ENCODE data around the gene GRIK5.

DNA sequence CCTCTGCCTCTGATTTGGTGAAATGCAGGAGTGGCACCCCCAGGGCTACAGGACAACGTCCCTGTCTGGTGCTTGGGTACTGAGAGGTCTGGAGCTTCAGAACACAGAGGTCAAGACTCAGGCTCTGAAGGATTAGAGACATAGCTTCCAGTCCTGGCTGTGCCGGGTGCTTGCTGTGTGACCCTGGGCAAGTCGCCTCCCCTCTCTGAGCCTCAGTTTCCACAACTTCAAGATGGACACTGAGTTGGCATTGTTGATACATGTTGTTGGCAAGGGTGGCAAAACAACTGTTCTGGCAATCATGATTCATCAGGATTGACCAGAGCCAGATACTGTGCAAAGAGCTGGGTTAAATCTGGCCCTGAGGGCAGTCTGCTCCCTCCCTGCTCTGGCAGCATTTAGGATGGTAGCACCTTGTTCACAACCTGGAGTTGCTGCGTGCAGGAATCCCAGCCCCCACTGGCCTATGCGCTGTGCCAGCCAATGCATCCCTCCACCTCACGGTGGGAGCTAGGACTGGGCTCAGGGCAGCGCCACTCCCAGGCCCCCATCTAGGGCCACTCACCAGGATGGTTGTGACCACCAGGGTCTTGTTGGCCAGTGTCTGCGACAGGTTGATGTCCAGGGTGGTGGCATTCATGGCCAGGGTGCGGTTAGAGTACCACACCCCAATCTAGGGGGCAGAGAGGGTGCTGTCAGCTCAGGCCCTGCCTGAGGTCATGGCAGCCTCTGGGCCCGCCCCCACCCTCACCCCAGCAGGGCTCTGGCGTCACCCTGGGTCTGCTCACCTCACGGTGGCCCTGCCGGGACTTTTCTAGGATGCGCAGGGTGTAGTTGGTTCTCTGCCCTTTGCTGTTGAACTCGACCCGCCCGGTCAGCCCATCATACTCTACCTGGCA is 16.7 kb downstream of the GRIK5 start:
- TF ChIP-seq CTCF (optimal IDR thresholded peaks at IDR 0.05 in 1 of 3, IDR thresholded peaks at IDR 0.05 in 1 of 3, conservative IDR thresholded peaks at IDR 0.05 in 1 of 3; ENCODE audit: extremely low read depth in 1 of 3, insufficient read depth in 2 of 3, low read length in 3 of 3) (no peak), EZH2 (IDR thresholded peaks at IDR 0.05; ENCODE audit: low read length) (no peak)
